ENCODE results near the gene SMIM27.
"Not testable (repeated sequence)": the region's sequence is repeated elsewhere in the genome, so short reads cannot be mapped to it uniquely, and the experiment has no call there.

The SMIM27 gene

GRCh38 chr9:32590476-32590875, 38.3 kb downstream of the SMIM27 start:
- TF ChIP-seq CTCF (IDR thresholded peaks at IDR 0.05; ENCODE audit: control insufficient read depth, insufficient read depth, low read depth, low read length, missing control alignments): no peak
- H3K4me3 ChIP-seq (ENCODE audit: control insufficient read depth, low read depth, low read length): no peak overlapping the region
- no peak for DNase-seq (ENCODE audit: low read depth)

GRCh38 chr9:32590898-32591297, 38.8 kb downstream of the SMIM27 start:
- no peak overlapping the region for H3K4me3 ChIP-seq (ENCODE audit: control insufficient read depth, low read depth, low read length)
- no peak for TF ChIP-seq CTCF (IDR thresholded peaks at IDR 0.05; ENCODE audit: control insufficient read depth, insufficient read depth, low read depth, low read length, missing control alignments)
- DNase-seq (ENCODE audit: low read depth): no peak

GRCh38 chr9:32596096-32596865, 44.2 kb downstream of the SMIM27 start:
- H3K4me3 ChIP-seq (ENCODE audit: control insufficient read depth, low read depth, low read length): no peak overlapping the region
- no peak for DNase-seq (ENCODE audit: low read depth)
- no peak for TF ChIP-seq CTCF (IDR thresholded peaks at IDR 0.05; ENCODE audit: control insufficient read depth, insufficient read depth, low read depth, low read length, missing control alignments)

- DNase-seq (ENCODE audit: low read depth): no peak
- no peak overlapping the region for H3K4me3 ChIP-seq (ENCODE audit: control insufficient read depth, low read depth, low read length)
- no peak for TF ChIP-seq CTCF (IDR thresholded peaks at IDR 0.05; ENCODE audit: control insufficient read depth, insufficient read depth, low read depth, low read length, missing control alignments)
Measured at GRCh38 chr9:32596936-32597335, 44.8 kb downstream of the SMIM27 start.

GRCh38 chr9:32599021-32599420, 46.9 kb downstream of the SMIM27 start:
- not testable (repeated sequence) for DNase-seq (ENCODE audit: low read depth)

More at GRCh38 chr9:32599021-32599420, 46.9 kb downstream of the SMIM27 start:
- not testable (repeated sequence) for H3K4me3 ChIP-seq (ENCODE audit: control insufficient read depth, low read depth, low read length)
